ENCODE results near the gene GMCL2.
"Not testable (repeated sequence)": the region's sequence is repeated elsewhere in the genome, so short reads cannot be mapped to it uniquely, and the experiment has no call there.

The GMCL2 gene, protein sequence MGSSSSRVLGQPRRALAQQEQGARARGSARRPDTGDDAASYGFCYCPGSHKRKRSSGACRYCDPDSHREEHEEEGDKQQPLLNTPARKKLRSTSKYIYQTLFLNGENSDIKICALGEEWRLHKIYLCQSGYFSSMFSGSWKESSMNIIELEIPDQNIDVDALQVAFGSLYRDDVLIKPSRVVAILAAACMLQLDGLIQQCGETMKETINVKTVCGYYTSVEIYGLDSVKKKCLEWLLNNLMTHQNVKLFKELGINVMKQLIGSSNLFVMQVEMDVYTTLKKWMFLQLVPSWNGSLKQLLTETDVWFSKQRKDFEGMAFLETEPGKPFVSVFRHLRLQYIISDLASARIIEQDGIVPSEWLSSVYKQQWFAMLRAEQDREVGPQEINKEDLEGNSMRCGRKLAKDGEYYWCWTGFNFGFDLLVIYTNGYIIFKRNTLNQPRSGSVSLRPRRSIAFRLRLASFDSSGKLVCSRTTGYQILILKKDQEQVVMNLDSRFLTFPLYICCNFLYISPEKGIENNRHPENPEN

DNA sequence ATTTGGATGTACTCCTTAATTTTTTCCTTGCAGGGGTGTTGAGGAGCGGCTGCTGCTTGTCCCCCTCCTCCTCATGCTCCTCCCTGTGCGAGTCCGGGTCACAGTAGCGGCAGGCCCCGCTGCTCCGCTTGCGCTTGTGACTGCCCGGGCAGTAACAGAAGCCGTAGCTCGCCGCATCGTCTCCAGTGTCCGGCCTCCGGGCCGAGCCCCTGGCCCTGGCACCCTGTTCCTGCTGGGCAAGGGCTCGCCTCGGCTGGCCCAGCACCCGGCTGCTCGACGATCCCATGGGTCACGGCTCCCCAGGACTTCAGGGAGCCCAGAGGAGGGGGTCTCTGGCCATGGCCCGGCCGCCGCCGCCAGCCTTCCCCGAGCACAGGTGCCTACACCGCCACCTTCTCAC, at the start of gene GMCL2:
GMCL2 (minus strand) TSS at position 358 of the 400 bp plus-strand sequence; CDS start at position 286, 72 bp downstream.
- no peak for DNase-seq

DNA sequence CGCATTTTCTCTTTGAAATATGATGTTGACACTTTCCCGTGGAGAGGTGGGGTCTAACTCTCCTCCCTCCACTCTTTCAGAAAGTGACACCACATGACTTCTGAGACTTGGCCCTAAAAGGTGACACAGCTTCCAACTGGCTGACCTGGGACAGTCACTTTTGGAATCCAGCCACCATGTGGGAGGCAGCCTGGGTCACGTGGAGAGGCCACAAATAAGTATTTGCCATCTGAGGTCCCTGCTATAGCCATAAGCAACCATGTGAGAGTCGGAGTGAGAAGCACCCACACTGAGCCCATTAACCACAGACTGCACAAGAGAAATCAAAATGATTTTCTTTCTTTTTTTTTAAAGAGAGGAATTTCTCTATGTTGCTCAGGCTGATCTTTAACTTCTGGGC, 49.5 kb upstream of the GMCL2 start:
- no peak for DNase-seq

DNA sequence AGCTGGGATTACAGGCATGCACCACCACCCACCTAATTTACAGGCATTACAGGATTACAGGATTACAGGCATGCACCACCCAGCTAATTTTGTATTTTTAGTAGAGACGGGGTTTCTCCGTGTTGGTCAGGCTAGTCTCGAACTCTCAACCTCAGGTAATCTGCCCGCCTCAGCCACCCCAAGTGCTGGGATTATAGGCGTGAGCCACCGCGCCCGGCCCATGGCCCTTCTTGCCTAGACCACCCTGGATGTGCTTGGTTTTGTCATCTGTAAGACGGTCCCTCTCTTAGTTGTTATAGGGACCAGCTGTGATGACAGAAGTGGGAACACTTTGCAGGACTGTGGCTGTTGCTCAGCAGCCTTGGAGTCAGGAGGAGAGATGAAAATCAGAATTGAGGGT, 49.0 kb upstream of the GMCL2 start:
- DNase-seq, result no peak

DNA sequence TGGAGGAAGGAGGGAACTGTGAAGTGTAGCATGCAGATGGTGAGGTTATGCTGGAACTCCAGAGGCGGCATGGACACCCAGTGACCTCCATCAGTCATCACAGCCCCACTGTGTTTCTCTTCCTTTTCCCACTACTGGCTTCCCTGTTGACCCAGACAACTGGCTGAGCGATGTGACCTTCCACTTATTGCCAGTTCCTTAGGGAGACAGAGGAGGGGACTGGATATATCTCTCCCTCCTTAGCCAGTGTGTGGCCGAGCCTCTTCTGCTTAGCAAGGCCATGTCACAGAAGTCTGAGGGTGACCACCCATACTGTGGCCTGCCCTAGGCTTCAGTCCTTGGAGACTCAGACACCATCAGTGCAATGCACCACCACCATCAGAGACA, 48.4 kb upstream of the GMCL2 start:
- no peak for DNase-seq

DNA sequence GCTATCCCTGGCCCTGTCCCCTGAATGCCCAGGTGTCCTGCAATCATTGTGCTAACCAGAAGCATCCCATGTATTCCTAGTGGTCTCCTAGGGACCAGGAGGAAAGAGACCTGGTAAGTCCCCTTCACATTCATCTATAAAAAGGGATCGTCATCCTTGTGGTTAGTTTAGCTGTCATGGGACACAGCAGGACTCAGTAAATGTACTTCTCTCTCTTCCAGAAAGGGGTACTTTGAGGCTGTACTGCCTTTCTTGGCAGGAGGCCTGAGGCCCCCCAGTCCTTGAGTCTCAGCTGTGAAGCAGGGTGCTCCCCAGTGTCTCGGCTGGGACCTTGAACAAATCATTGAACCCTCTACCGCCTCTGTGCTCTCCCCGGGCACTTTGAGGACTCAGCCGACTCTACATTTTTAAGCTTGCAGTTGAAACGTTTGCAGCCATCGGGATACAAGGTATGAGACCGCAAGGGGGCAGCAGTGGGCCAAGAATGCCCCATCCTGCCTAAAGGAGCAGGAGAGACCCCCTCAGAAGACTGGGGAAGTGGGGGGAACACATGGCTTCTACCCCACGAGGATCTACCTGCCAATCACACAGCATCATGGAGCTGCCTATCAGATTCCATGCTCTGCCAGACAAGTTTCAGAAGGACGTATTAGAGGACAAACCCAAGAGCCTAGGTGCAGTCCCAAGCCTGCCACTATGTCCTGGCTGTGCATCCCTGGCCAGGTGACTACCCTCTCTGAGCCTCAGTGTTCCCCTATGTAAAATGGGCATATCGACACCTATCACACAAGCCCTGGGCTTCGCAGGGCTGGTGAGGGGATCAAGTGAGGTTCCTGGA, 47.8 kb upstream of the GMCL2 start:
- peak; percentile 51 for DNase-seq

DNA sequence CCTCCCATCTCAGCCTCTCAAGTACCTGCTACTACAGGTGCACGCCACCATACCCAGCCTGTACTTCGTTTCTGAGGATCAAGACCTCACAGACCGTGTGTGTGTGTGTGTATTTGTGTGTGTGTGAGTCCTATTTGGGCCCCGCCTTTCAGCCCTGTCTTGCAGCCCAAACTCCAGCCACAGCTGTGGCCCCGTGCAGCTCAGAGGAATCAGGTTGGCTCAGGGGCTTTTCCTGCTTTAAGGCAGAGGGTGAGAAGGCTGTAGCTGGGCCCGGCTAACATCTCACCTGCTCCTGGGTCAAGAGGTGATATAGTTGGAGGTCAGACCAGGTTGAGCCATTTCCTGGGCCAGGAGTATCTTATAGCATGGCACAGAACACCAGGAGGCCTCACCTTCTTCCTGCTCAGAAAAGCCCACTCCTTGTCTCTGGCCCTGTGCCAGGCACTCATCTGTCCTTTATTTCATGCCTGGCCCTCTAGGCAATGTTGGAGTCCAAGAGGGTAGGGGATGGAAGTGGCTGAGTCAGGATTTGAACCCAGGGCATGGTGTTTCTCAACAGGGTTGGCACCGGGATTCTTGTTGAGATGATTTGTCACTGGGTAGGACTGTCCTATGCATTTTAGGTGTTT, 47.1 kb upstream of the GMCL2 start:
- DNase-seq, result no peak

DNA sequence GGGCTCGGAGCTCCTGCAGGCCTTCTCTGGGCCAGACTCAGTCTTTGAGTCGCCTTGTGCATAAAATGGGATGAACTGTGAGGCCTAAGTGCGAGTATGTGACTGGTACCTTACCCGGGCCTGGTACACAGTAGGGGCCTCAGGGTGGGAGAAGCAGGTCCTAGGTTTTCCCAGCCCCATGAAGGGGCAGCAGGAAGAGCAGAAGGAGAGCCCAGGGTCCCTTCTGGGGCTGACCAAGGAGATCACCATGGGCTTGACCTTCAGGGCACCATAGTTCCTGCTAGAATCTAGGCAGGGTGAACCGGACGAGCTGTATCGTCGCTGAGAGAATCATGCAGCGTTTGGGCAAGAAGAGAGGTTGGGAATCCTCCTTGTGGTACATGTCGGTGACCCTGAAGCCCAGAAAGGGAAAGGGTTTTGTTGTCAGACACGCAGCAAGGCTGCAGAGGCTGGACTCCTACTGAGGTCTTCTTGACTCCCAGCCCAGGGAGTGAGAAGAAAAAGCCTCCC, 45.8 kb upstream of the GMCL2 start:
- no peak for DNase-seq

DNA sequence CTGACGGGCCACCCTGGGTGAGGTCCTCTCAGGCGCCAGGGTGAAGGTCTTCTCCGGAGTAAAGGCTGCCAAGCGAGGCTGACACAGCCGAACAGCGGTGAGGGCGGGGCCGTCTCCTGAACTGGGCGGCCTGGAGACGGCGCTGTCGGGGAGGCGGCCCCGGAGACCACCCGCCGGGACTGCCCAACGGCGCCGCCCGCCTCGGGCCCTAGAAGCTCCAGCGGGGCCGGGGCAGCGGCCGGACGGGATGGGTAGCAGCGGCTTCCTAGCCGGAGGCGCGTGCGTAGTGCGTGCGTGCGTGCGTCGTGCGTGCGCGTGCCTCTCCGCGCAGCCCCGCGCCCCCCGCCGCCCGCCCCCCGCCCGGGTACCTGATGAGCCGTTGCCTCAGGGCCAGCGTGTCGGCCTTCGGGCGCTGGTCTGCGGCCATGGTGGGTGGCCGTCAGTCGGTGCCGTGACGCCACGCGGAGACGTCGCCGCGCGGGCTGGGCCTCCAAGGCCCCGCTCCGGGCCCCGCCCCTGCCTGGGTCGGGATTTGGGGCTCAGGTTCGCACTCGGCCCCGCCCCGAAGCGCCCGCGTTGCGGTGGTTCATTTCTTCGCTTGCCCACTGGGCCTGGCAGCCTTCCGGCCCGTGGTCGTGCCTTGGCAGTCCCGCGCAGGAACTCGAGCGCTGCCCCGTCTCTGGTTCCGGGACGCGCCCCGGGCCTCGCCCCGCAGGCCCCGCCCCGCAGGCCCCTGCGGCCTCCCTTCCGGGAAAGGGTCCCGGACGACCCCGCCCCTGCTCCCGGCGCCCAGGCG, 45.2 kb upstream of the GMCL2 start, which contains the start of gene PHYKPL:
PHYKPL (minus strand) TSS at position 679 of the 796 bp plus-strand sequence; CDS start at position 427, 252 bp downstream.
- no peak for DNase-seq

DNA sequence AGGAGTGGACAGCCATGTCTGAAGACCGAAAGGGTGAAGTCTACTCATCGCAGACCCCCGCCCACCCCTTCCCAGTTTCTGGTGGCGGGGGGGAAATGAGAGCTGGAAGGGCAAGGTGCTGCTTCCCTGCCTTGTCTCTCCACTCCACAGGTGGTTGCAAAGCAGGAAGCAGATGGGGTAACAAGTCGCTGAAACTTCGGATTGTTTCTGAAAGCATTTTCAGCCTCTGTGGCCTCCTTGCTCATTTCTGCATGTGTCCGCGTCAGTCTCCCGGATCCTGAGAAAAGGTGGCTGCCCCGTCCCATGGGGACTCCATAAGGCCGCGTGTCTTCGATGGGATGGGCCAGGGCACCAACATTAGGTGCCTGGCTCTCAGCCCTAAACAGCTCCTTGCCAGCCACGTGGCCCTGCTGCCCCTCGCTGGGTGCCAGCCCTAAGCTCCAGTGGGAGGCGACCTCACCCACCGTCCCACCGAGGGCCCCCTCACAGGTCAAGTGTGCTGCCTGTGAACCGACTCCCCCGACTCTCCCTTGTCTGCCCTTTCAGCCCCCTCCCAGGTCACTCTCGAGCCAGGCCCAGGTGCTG, 44.5 kb upstream of the GMCL2 start:
- DNase-seq, result no peak

DNA sequence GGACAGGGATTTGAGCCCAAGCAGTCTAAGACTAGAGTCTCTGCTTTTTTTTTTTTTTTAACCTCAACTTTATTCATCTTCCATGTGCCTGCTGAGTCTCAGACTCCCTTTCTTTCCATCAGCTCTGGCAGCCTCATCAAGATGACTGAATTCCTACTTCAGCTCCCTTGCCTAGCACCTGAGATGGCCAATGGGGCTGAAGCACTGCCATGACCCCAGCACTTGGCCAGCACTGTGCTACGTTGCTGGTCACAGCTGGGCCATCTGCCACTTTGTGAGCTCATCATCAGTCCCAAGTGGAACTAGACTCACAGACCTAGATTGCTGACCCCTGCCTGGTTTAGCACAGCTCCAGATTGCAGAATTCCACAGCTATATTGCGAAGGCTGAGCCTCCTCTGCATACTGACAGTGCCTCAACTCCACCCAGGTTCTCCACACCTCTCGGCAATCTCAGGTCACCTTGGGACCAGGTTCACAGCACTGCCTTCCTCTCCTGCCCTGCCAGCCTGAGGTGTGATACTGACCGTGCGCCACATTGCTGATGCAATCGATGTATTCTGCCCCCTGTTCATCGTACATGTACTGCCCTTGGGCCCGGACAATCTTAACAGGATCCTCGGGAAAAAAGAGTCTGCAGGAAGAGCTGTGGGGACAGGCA, 43.8 kb upstream of the GMCL2 start:
- no peak for DNase-seq

DNA sequence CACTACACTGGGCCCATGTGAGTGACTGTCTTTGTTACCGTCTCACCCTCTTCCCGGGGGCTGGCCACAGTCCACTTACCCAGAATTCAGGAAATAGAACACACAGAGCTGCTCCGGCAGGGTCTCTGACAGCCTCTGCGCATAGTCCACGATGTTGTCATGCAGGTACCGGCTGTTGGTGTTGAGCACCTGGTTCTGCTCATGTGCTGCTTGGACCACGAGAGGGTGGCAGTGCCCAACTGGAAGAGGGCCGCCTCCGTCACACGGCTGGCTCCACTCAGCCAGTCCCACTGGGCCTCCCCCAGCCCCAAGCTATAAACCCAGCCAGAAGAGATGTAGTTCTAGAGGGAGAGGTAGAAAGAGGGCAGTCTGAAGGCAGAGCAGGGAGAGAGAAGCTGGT, 42.7 kb upstream of the GMCL2 start:
- DNase-seq, result no peak

DNA sequence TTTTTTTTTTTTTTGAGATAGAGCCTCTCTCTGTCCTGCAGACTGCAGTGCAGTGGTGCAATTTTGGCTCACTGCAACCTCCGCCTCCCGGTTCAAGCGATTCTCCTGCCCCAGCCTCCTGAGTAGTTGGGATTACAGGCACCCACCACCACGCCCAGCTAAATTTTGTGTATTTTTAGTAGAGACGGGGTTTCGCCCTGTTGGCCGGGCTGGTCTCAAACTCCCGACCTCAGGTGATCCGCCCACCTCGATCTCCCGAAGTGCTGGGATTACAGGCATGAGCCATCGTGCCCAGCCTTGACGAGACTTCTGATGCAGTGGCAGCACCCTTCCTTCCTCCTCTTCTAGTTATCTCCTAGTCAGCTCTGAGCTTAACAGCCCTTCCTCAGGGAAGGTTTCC, 41.9 kb upstream of the GMCL2 start:
- not testable (repeated sequence) for DNase-seq

DNA sequence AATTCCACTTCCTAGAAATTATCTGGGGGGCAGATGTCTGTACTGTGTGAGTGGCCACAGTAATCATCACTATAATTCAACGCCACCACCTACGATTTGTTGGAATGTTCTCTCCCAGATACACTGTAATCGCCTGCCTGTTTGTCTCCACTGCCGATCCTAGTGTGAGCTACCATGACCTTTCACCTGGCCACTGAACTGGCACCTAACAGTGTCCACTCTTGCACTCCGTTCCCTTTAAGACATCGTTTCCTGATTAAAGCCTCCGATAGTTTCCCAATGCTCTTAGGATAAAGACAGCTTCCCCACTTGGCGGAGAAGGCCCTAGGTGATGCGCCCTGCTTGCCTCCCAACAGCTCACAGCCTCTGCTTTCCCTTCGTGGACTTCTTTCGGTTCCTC, 41.4 kb upstream of the GMCL2 start:
- no peak for DNase-seq

DNA sequence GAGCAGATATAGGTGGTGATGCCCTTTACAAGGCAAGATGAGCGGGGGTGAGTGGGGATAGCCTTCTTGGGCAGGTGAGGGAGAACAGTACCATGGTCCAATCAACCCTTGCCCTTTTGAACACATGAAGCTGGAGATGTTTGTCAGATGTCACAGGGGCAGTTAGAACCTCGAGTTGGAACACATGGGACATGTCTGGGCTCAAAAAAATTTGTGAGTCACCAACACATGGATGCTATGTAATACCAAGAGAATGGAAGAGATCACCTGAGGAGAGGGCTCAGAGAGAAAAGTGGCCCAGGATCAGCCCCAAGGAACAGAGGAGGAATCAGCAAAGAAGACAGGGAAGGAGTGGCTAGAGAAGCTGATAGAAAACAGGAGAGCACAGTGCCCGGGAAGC, 40.8 kb upstream of the GMCL2 start:
- DNase-seq, result no peak

DNA sequence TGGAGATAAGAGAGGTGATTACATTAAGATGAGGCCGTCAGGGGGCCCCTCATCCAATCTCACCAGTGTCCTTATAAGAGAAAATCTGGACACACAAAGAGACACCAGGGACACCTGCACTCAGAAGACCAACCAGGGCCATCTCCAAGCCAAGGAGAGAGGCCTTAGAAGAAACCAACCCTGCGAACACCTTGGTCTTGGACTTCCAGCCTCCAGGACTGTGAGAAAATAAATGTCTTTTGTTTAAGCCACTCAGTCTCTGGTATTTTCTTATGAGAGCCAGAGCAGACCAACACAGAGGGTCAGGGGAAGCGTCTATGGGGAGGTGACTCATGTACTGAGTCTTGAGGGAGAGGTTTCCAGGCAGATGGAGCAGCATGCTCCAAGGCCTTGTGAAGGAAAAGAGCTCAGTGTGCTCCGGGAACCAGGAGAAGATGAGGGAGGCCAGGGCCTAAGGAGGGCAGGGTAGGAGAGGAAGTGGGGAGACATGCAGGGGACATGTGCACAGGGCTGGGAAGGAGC, 40.0 kb upstream of the GMCL2 start:
- no peak for DNase-seq

DNA sequence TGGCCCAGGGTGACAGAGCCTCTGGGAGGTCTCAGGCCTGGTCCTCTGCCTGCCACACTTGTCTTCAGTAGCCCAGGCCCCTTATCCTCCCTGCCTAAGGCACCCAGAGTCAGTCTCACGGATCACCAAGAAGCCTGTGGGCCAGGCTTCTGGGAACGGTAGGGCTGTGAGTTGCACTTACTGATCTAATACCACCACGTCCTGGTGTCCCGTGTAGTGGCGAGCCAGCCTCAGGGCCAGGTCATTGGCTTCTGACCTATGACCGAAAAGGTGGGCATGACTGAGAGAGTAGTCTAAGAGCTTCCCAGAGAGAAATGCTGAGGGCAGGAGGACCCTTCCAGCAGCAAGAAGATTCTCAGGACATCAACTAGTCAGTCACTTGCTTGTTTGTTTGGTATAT, 38.0 kb upstream of the GMCL2 start:
- DNase-seq, result no peak

DNA sequence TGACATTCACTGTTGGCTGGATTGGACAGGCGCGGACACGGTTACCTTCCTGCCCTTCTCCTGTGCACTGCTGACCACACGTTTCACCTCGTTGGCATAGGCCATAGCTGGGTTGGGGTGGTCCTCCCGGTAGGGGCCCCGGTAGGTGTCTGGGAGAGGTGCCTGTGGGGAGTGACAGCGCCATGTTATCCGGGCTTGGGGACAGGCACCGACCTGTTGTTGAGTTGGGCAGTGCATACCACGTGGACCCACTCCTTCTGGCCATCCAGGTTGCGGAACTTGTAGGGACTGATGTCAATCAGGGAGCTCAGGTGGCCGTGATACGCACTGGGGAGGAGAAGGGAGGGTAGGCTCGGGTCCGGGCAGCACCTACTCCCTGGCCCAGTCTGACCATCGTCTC, 37.2 kb upstream of the GMCL2 start:
- no peak for DNase-seq

DNA sequence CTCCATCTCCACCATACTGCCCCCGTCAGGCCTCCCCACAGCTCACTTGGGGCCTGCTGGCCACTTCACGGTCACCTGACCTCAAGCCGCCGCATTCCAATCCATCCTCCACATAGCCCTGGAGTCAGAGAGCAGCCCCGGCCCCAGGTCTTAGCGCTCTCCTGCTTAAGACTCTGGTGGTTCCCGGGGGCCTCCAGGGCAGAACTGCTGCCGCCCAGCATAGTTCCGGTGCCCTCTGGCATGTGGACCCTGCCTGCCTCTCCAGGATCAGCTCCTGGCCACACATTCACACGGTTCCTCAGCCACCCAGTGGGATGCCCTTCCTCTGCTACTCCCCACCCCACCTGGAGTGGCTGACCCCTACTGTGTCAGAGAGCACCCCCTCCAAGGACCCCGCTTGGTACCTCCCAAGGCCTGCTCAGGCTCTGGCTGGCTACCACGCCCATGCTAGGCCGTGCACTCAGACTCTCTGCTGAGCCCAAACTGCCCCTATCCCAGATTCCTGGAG, 36.7 kb upstream of the GMCL2 start:
- no peak for DNase-seq

DNA sequence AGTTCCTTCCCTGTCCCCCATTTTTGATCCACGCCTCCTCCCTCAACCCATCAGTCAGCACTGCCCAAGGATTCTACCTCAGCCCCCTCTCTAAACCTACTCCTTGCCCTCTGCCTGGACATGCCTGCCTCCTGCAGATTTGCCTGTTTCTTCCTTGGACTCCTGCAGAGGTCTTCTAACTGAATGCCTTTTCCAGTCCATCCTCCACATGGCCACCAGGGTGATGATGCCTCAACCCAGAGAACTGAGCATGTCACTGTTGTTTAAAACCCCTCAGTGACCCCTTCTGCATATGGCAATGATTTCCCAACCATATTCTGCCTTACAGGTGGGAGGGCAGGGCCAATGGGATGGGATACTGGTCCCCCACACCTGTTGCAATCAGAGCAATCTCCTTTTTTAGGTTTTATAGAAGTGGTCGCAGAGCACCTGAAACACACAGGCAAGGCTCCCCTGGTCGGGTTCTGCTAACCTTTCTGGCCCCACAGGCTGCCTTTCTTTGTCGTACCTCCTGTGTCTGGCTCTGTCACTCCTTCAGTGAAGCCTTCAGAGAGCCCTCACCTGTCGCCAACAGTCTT, 36.1 kb upstream of the GMCL2 start:
- DNase-seq, result no peak

DNA sequence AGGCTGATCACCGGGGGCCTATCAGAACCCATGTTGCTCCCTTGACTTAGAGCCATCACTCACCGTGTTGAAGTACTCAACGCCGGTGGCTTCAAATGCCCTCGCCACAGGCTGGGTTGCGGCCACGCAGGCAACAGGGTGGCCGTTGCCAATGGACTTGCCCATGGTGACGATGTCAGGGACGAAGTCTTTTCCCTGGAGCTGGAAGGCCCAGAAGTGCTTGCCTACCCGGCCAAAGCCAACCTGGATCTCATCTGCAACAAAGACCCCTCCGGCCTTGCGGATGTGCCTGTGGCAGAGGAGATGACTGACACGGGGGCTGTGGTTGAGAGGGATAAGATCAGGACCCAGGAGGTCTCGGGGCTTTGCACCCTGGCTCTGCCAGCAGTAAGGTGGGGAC, 35.1 kb upstream of the GMCL2 start:
- no peak for DNase-seq

DNA sequence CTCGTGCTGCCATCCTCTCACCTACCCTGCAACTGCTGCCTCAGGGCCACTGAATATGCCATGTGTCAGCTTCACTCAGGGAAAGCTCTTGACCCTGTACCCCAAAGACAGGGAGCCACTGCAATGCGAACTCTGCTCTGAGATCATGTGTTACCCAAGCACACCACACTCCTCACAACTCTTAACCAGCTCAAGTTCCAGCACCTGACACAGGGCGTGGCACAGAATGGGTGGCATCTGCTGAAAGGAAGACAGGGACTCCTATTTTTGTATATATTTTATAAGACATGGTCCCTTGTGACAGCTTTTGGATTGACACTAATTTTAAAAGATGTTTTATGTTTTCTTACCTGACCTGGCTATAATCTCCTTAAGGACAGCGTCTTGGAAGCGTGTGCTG, 34.7 kb upstream of the GMCL2 start:
- no peak for DNase-seq

All from NCI-H1694 (cell line).